Pons (tissue), 1 donor: ENCODE measurements around the gene SLC9C1.

Experiments
- DNase-seq: peaks from one replicate; pipeline ENCODE4 v3.0.0-alpha.2; 2016; ENCODE audit warnings: low spot score

The SLC9C1 gene

GRCh38 chr3:112306825-112307224, 12.8 kb upstream of the SLC9C1 start:
- no peak for DNase-seq

GRCh38 chr3:112304611-112305010, 10.6 kb upstream of the SLC9C1 start:
- peak; percentile 11 for DNase-seq

GRCh38 chr3:112303764-112304325, 9.8 kb upstream of the SLC9C1 start:
- peak; percentile 41 for DNase-seq

GRCh38 chr3:112302881-112303763, 9.1 kb upstream of the SLC9C1 start:
- no peak for DNase-seq

GRCh38 chr3:112302150-112302830, 8.3 kb upstream of the SLC9C1 start:
- no peak for DNase-seq

GRCh38 chr3:112298781-112299180, 4.8 kb upstream of the SLC9C1 start:
- no peak for DNase-seq

- no peak for DNase-seq
These were observed 3.7 kb upstream of the SLC9C1 start for GRCh38 chr3:112297714-112298113.

GRCh38 chr3:112289011-112289410, 5.0 kb downstream of the SLC9C1 start:
- no peak for DNase-seq

GRCh38 chr3:112280266-112280665, 13.8 kb downstream of the SLC9C1 start:
- no peak for DNase-seq

- no peak for DNase-seq
These were observed 20.5 kb downstream of the SLC9C1 start for GRCh38 chr3:112273536-112273935.

GRCh38 chr3:112261742-112262141, 32.3 kb downstream of the SLC9C1 start:
- DNase-seq: no peak

GRCh38 chr3:112260563-112260962, 33.5 kb downstream of the SLC9C1 start:
- DNase-seq: no peak

GRCh38 chr3:112253301-112253971, 40.6 kb downstream of the SLC9C1 start:
- DNase-seq: no peak

GRCh38 chr3:112247900-112248299, 46.1 kb downstream of the SLC9C1 start:
- DNase-seq: no peak

GRCh38 chr3:112247350-112247749, 46.7 kb downstream of the SLC9C1 start:
- no peak for DNase-seq

GRCh38 chr3:112233083-112233482, 60.9 kb downstream of the SLC9C1 start:
- DNase-seq: no peak

- DNase-seq: no peak
These were observed 62.3 kb downstream of the SLC9C1 start for GRCh38 chr3:112231727-112232126.

GRCh38 chr3:112230033-112230432, 64.0 kb downstream of the SLC9C1 start:
- DNase-seq: no peak

GRCh38 chr3:112228786-112229185, 65.2 kb downstream of the SLC9C1 start:
- DNase-seq: no peak

- no peak for DNase-seq
These were observed 93.7 kb downstream of the SLC9C1 start for GRCh38 chr3:112200317-112200666.

- DNase-seq: no peak
These were observed 94.2 kb downstream of the SLC9C1 start for GRCh38 chr3:112199622-112200316.

- no peak for DNase-seq
These were observed 96.9 kb downstream of the SLC9C1 start for GRCh38 chr3:112197131-112197530.
